ENCODE data around the gene GPR37L1. TPM values are rescaled to one million over a fixed set of nuclear protein-coding genes. Genes with fewer than 3 reads are reported as not detected.

Gene GPR37L1
- total RNA-seq, 1 experiment from 2014 or later = 0.12 TPM

- no peak for DNase-seq
- CTCF ChIA-PET = interaction anchor here (0.6 to 1.1 kb wide), 7 partner anchors 17 to 321 kb away, joined by 3 to 13 read pairs (median 3); no protein-coding TSS in a partner anchor
- no TSS peak for BruUV-seq (replicated peaks)
- Mint-ChIP-seq H3K36me3 (ENCODE audit: insufficient read depth, unreplicated experiment) (no peaks in the 10 kb centered on the region), H3K9me3 (ENCODE audit: low read depth, unreplicated experiment) (no peaks in the 10 kb centered on the region), H3K4me3 (ENCODE audit: low read depth, unreplicated experiment) (no peak overlapping the region), H3K27me3 (ENCODE audit: unreplicated experiment) (peaks cover 42% of the 10 kb centered on the region), H3K4me1 (ENCODE audit: low read depth, unreplicated experiment) (no peaks in the 10 kb centered on the region), H3K27ac (ENCODE audit: unreplicated experiment) (no peak overlapping the region)
- no peak for TF ChIP-seq CTCF (IDR thresholded peaks at IDR 0.05; ENCODE audit: unreplicated experiment)
- intact Hi-C loops (cut with micrococcal nuclease; ENCODE audit: unreplicated experiment) = no loop called here
Measured at GRCh38 chr1:202162418-202163280, 39.9 kb downstream of the GPR37L1 start.

DNA sequence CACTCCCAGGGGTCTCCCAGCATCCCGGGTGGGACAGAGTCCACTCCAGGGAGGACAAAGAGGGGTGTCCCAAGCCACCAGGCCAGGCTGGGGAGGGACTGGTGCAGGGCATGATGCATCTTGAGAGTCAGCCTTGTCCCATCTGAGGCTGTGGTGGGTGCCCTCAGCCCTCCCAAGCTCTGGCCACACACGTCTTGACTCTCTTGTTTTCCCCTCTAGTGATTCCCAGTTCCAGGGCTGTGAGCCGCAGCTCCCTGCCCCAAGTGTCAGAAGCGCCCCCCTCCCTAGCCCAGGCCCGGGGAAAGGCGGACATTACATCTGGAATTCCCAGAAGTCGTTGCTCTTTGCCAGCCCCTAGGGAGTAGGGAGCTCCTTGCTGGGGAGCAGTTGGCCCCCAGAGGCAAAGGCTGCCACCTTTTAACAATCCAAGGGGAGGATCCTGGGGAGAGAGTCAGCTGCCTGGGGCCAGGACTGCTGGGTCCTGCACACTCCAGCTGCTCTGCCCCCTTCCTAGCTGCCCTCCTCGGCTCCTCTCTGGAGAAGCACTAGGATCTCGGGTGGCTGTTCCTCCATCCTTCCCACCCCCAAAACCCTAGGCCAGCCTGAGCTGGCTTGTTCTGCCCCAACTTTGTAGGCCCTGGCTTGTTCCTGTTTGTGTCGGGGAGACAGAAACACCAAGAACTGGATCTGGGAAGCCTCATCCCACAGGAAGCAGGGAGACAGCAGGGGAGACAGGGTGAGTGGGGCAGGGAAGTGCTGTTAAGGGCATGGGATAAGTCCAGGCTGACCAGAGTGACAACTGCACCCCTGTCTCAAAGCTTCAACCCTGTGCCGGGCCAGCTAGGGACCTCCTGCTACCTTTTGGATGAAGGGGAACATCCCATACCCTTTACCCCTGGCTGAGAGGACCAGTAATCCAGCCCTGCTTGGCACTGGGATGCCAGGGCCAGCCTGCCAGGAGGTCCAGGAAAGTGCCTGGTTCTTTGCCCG lies 40.9 kb downstream of the GPR37L1 start:
- no peaks in the 10 kb centered on the region for H3K4me1 Mint-ChIP-seq (ENCODE audit: low read depth, unreplicated experiment)
- no peak overlapping the region for H3K27ac Mint-ChIP-seq (ENCODE audit: unreplicated experiment)
- no peak overlapping the region for H3K4me3 Mint-ChIP-seq (ENCODE audit: low read depth, unreplicated experiment)
- intact Hi-C loops (cut with micrococcal nuclease; ENCODE audit: unreplicated experiment) = no loop called here
- no peak for DNase-seq
- H3K36me3 Mint-ChIP-seq (ENCODE audit: insufficient read depth, unreplicated experiment) = no peaks in the 10 kb centered on the region
- BruUV-seq (replicated peaks) = no TSS peak
- CTCF ChIA-PET = interaction anchor here (0.6 to 1.1 kb wide), 3 partner anchors 25 to 320 kb away, joined by 3 to 13 read pairs (median 3); no protein-coding TSS in a partner anchor
- H3K9me3 Mint-ChIP-seq (ENCODE audit: low read depth, unreplicated experiment) = no peaks in the 10 kb centered on the region
- H3K27me3 Mint-ChIP-seq (ENCODE audit: unreplicated experiment) = peaks cover 52% of the 10 kb centered on the region
- no peak for TF ChIP-seq CTCF (IDR thresholded peaks at IDR 0.05; ENCODE audit: unreplicated experiment)

- no peak for TF ChIP-seq CTCF (IDR thresholded peaks at IDR 0.05; ENCODE audit: unreplicated experiment)
- no peaks in the 10 kb centered on the region for H3K9me3 Mint-ChIP-seq (ENCODE audit: low read depth, unreplicated experiment)
- H3K36me3 Mint-ChIP-seq (ENCODE audit: insufficient read depth, unreplicated experiment) = no peaks in the 10 kb centered on the region
- no peaks in the 10 kb centered on the region for H3K4me1 Mint-ChIP-seq (ENCODE audit: low read depth, unreplicated experiment)
- intact Hi-C loops (cut with micrococcal nuclease; ENCODE audit: unreplicated experiment) = no loop called here
- CTCF ChIA-PET = interaction anchor here (0.5 kb wide), 1 partner anchor 417 kb away, joined by 3 read pairs; no protein-coding TSS in a partner anchor
- no peak for DNase-seq
- peaks cover 60% of the 10 kb centered on the region for H3K27me3 Mint-ChIP-seq (ENCODE audit: unreplicated experiment)
- no peak overlapping the region for H3K4me3 Mint-ChIP-seq (ENCODE audit: low read depth, unreplicated experiment)
- no peak overlapping the region for H3K27ac Mint-ChIP-seq (ENCODE audit: unreplicated experiment)
- no TSS peak for BruUV-seq (replicated peaks)
Measured at GRCh38 chr1:202164271-202165037, 41.7 kb downstream of the GPR37L1 start.
